Forelimb muscle (tissue), 1 donor: Measurements from ENCODE around the gene FMNL3. TPM values are rescaled to one million over a fixed set of nuclear protein-coding genes. Genes with fewer than 3 reads are reported as not detected.

Source experiments
- DNase-seq: peaks from one replicate; pipeline ENCODE4 v3.0.0-alpha.2; 2013; ENCODE audit warnings: low read depth
- polyA plus RNA-seq: library from polyadenylated mRNA; unstranded; fragments of 120-200 nt; gene quantifications from one replicate; pipeline ENCODE4 v1.2.1, GENCODE V29; 2013; ENCODE audit not compliant: insufficient read length

FMNL3 gene
- polyA plus RNA-seq, 1 donor, result 22.2 TPM

GRCh38 chr12:49678711-49679110 lies 28.5 kb downstream of the FMNL3 start:
- DNase-seq, result no peak

- no peak for DNase-seq
Observed at GRCh38 chr12:49675137-49675536, 32.1 kb downstream of the FMNL3 start.

- DNase-seq, result no peak
Observed at GRCh38 chr12:49674318-49674981, 32.8 kb downstream of the FMNL3 start.

- DNase-seq, result peak; percentile 80
Observed at GRCh38 chr12:49673446-49674317, 33.5 kb downstream of the FMNL3 start.

GRCh38 chr12:49672301-49673217 lies 34.6 kb downstream of the FMNL3 start:
- DNase-seq, result no peak

DNA sequence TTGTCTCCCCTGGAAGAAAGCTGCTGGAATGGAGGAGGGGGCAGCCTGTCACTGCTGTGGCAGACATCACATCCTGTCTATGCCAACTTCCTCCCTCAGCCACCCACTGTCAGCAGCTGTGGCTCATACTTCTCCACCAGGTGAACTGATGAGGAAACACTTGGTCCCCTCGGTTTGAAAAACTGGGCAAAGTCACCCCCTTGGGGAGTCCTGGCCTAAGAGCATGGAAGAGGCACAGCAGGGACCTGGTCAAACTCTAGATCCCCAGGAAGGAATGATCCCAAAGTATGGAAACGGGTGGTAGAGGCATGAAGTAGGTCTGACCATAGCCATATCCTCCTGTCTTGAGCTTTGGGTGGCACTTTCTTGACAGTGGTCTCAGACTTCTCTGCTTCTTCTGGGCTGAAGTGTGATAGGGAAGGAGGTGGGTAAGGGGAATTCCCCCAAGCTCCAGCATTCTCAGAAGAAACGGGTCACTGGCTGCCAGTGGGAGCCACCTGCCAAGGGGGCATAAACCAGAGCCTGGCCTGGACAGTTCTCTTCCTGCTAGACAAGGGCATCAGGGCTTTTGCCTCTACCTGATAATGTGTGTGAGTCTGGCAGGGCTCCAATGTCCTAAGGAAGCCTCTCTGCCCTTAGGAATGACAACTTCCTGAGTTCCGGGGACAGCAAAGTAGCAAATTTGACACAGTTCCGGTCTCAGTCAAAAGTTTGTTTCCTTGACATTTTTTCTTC lies 36.0 kb downstream of the FMNL3 start:
- no peak for DNase-seq

DNA sequence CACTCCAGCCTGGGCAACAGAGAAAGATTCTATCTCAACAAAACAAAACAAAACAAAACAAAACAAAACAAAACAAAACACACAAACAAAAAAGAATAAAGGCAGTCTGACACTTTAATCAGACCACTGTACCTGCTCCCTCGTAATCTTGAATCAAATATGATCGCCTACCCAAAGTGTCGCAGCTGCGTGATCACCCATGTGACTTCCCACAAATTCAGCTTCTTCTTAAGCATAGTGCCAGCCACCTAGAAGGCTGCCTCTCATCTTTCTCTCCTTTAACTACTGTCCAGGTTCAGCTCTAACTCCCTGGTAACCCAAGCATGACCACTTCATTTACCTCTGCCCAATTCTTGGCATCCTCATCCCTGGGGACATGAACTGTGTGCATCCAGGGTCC lies 37.4 kb downstream of the FMNL3 start:
- DNase-seq, result no peak

GRCh38 chr12:49667325-49668090 lies 39.7 kb downstream of the FMNL3 start:
- DNase-seq, result no peak

DNA sequence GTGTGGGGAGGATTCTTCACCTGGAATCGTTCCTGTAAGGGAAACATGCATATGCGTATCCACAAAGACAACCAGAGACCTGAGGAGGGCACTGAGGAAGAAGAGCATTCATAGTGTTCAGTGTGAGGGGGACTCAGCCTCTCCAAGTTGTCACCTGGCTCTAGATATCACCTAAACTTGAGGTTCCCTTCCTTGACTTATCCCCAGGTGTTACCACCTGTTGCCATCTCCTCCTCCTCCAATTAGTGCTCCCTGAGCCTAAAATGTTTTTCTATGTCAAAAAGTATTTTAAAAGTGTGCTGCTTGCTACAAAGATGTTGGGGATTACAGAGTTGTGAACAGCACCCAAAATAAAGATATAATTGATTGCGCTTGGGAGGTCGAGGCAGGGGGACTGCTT lies 41.0 kb downstream of the FMNL3 start:
- no peak for DNase-seq

- no peak for DNase-seq
Observed at GRCh38 chr12:49665384-49665783, 41.8 kb downstream of the FMNL3 start.

GRCh38 chr12:49664591-49665239 lies 42.5 kb downstream of the FMNL3 start:
- no peak for DNase-seq

DNA sequence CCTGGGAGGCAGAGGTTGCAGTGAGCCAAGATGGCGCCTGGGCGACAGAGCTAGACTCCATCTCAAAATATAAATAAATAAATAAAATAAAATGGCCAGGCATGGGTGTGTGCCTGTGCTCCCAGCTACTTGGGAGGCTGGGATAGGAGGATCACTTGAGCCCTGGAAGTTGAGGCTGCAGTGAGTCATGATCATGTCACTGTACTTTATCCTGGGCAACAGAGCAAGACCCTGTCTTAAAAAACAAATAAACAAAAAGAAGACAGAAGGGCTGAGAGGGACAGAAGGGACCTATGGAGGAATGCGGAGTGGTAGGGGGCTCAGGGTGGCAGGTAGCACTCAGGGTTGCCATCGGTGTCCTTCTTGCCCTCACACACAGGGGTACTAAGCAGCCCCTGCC lies 43.0 kb downstream of the FMNL3 start:
- DNase-seq, result no peak

GRCh38 chr12:49662998-49663843 lies 44.0 kb downstream of the FMNL3 start:
- peak; percentile 78 for DNase-seq

DNA sequence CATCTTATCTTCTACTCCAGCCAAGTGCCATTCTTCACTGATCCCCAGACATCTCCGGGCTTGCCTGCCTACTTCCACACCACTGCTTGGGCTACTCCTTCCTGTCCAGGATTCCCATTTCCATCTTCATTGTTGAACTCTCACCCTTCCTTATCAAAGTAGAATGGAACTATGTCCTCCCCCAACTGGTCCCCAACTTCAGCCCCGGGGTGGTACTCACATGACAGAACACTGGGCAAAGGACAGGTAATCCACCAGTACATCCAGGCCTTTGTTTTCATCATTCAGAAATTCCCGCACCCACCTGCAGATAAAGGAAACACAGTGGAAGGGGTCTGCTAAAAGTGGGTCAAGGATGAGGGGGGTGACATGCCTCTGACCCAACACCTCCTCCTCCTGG lies 45.5 kb downstream of the FMNL3 start:
- no peak for DNase-seq

DNA sequence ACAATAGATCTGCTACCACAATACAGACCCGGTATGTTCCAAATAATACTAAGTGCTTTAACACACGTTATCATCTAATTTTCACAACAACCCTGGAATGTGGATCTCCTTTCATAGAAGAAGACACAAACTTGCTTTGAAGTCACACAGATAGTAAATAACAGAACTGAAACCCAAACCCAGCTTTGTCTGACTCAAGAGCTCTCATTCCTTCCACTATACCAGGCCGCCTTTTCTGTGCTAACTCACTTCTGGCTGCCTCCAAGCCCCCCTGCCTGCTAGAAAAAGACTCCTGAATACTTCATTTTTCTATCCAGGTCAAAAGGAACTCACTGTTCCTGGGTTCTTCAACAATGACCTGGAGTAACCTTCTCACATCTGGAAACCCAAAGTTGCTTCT lies 46.0 kb downstream of the FMNL3 start:
- DNase-seq, result no peak

DNA sequence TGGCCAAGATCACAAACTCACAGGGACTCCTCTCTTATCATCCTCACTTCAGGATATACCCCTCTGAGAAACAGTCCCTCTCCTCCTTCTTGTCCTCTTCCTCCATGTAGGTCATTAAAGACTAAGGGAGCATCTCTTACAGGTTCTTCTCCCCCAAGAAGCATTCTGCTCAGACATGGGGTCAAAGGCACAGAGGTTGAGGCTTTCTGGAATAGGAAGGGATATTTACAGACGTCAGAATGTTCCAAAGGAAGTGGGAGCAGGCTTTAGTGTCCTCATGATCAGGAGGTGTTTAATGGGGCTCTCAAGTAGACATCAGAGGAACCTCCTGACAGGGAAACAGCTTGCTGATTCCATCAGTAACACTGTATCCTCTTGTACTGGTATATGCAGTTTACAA lies 47.5 kb downstream of the FMNL3 start:
- no peak for DNase-seq

- no peak for DNase-seq
Observed at GRCh38 chr12:49658276-49658675, 48.9 kb downstream of the FMNL3 start.

DNA sequence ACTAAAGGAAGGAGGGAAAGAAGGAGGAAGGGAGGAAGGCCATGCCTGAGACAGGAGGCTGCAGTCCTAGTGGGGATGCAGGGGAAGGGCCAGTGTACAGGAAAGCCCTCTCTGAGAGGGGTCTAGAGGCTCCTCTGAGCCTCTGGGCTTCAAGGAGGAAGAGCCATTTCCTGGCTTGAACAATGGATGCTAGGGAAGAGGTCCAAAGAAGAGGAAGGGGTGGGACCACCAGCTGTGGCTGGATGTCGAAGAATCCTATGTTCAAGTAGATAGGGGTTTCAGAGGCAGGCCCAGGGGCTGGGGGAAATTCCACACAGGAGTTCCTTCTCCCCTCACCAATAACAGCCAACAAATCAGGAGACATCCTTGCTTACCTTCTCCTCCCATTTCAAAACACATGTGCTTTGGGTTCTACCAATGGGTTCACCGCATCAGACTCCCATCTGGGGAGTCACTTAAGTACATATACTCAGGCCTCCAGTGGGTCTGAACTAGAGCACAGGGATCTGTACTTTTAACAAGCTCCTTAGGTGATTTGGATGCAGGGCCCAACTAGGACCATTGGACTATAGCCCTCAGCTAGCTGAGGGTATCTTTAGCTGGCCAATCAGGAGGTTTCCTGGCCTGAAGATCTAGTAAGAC lies 51.5 kb downstream of the FMNL3 start:
- no peak for DNase-seq

GRCh38 chr12:49654715-49655114 lies 52.5 kb downstream of the FMNL3 start:
- no peak for DNase-seq
